Measurements from ENCODE around the gene ZNF462. TPM values are rescaled to one million over a fixed set of nuclear protein-coding genes. Genes with fewer than 3 reads are reported as not detected.
"Not testable (repeated sequence)": the region's sequence is repeated elsewhere in the genome, so short reads cannot be mapped to it uniquely, and the experiment has no call there.

Gene ZNF462
- total RNA-seq, 3 donors from 2014 or later (not counting 1 experiment from before 2014, with no cell fraction given) = 0.33 to 0.93 (median 0.35) TPM

DNA sequence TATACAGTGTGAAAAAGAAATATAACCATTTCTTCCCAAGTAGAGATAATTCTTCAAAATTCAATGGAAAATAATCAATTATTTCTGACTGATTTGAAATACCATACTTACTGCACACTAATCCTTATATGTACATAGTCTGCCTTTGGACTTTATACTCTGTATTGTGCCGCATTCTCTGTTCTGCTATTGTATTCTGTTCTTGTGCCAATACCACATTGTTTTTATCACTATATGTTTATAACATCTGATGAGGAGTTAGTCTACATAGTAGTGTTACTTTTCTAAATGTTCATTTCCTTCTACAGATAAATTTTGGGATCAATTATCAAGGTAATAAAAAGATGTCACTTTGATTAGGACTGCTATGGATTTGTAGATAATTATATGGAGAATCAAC is 16.7 kb upstream of the ZNF462 start:
- H3K36me3 ChIP-seq (ENCODE audit: control insufficient read depth, insufficient read depth, low read length) = no peaks in the 10 kb centered on the region
- TF ChIP-seq, protein P1, sequence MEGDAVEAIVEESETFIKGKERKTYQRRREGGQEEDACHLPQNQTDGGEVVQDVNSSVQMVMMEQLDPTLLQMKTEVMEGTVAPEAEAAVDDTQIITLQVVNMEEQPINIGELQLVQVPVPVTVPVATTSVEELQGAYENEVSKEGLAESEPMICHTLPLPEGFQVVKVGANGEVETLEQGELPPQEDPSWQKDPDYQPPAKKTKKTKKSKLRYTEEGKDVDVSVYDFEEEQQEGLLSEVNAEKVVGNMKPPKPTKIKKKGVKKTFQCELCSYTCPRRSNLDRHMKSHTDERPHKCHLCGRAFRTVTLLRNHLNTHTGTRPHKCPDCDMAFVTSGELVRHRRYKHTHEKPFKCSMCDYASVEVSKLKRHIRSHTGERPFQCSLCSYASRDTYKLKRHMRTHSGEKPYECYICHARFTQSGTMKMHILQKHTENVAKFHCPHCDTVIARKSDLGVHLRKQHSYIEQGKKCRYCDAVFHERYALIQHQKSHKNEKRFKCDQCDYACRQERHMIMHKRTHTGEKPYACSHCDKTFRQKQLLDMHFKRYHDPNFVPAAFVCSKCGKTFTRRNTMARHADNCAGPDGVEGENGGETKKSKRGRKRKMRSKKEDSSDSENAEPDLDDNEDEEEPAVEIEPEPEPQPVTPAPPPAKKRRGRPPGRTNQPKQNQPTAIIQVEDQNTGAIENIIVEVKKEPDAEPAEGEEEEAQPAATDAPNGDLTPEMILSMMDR (IDR thresholded peaks at IDR 0.05) = no peak
- ATAC-seq (no peak), DNase-seq (no peak)
- no peaks in the 10 kb centered on the region for H3K4me1 ChIP-seq (ENCODE audit: control insufficient read depth, insufficient read depth, low read length)
- Mint-ChIP-seq H3K9me3 (no peaks in the 10 kb centered on the region), H3K27me3 (ENCODE audit: low read depth in 2 of 2) (peaks cover 8 to 16% of the 10 kb centered on the region in 2 donors), H3K36me3 (no peaks in the 10 kb centered on the region), H3K27ac (no peak overlapping the region), H3K4me3 (no peak overlapping the region), H3K4me1 (no peaks in the 10 kb centered on the region)
- no peak overlapping the region for H3K4me3 ChIP-seq (ENCODE audit: low read length)
- intact Hi-C loops (cut with micrococcal nuclease) = no loop called here
- no peaks in the 10 kb centered on the region for H3K9me3 ChIP-seq (ENCODE audit: control insufficient read depth, insufficient read depth, low read length)
- no peak overlapping the region for H3K27ac ChIP-seq (ENCODE audit: low read length)
- no peaks in the 10 kb centered on the region for H3K27me3 ChIP-seq (ENCODE audit: control insufficient read depth, insufficient read depth, low read length)
- no CpG with 5 or more reads among the region's 1 CpG for WGBS (ENCODE audit: insufficient coverage)

DNA sequence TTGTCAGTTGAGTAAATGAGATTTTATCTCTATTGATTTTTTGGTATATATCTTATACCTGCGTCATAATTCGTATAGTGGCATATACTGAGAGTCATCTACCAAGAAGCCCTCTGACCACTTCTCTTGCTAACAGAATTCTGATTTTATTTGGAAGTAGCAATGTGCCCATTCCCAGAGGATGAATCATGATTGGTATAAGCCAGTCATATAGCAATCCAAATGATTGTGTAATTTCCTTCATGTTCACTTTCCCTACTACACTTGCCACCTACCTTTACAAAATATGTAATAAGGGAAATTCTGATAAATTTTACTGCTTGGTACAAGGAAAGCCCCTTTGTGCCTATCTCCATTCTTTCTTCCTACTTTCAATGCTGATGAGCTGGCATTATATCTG is 16.1 kb upstream of the ZNF462 start:
- Histone ChIP-seq H3K4me3 (ENCODE audit: low read length) (no peak overlapping the region), H3K27me3 (ENCODE audit: control insufficient read depth, insufficient read depth, low read length) (no peaks in the 10 kb centered on the region), H3K4me1 (ENCODE audit: control insufficient read depth, insufficient read depth, low read length) (no peaks in the 10 kb centered on the region), H3K36me3 (ENCODE audit: control insufficient read depth, insufficient read depth, low read length) (no peaks in the 10 kb centered on the region), H3K27ac (ENCODE audit: low read length) (no peak overlapping the region), H3K9me3 (ENCODE audit: control insufficient read depth, insufficient read depth, low read length) (no peaks in the 10 kb centered on the region)
- no peak overlapping the region for H3K27ac Mint-ChIP-seq
- DNase-seq (no peak), ATAC-seq (no peak)
- TF ChIP-seq, protein P1 (IDR thresholded peaks at IDR 0.05) = no peak
- no peaks in the 10 kb centered on the region for H3K4me1 Mint-ChIP-seq
- H3K36me3 Mint-ChIP-seq = no peaks in the 10 kb centered on the region
- intact Hi-C loops (cut with micrococcal nuclease) = no loop called here
- no CpG with 5 or more reads among the region's 2 CpGs for WGBS (ENCODE audit: insufficient coverage)
- H3K27me3 Mint-ChIP-seq (ENCODE audit: low read depth in 2 of 2) = peaks cover 11 to 16% of the 10 kb centered on the region in 2 donors
- no peak overlapping the region for H3K4me3 Mint-ChIP-seq
- H3K9me3 Mint-ChIP-seq = no peaks in the 10 kb centered on the region

DNA sequence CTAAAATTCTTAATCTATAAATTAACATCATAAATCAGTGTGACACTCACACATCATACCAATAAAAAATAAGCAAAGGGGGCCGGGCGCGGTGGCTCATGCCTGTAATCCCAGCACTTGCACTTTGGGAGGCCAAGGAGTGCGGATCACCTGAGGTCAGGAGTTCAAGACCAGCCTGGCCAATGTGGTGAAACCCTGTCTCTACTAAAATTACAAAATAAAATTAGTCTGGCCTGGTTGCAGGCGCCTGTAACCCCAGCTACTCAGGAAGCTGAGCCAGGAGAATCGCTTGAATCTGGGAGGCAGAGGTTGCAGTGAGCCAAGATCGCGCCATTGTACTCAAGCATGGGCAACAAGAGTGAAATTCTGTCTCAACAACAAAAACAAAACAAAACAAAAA is 11.3 kb upstream of the ZNF462 start:
- H3K4me1 Mint-ChIP-seq; H3K36me3 ChIP-seq (ENCODE audit: control insufficient read depth, insufficient read depth, low read length); H3K27ac Mint-ChIP-seq; H3K4me3 ChIP-seq (ENCODE audit: low read length); ATAC-seq; H3K9me3 ChIP-seq (ENCODE audit: control insufficient read depth, insufficient read depth, low read length); DNase-seq; H3K27me3 ChIP-seq (ENCODE audit: control insufficient read depth, insufficient read depth, low read length); H3K9me3 Mint-ChIP-seq; H3K27ac ChIP-seq (ENCODE audit: low read length); H3K36me3 Mint-ChIP-seq; H3K4me3 Mint-ChIP-seq; intact Hi-C loops (cut with micrococcal nuclease); H3K4me1 ChIP-seq (ENCODE audit: control insufficient read depth, insufficient read depth, low read length): not testable (repeated sequence)
- H3K27me3 Mint-ChIP-seq (ENCODE audit: low read depth in 2 of 2) = peaks cover 22 to 30% of the 10 kb centered on the region in 2 donors
- WGBS (ENCODE audit: insufficient coverage) = 97% methylated on average over 8 of the region's 8 CpGs

DNA sequence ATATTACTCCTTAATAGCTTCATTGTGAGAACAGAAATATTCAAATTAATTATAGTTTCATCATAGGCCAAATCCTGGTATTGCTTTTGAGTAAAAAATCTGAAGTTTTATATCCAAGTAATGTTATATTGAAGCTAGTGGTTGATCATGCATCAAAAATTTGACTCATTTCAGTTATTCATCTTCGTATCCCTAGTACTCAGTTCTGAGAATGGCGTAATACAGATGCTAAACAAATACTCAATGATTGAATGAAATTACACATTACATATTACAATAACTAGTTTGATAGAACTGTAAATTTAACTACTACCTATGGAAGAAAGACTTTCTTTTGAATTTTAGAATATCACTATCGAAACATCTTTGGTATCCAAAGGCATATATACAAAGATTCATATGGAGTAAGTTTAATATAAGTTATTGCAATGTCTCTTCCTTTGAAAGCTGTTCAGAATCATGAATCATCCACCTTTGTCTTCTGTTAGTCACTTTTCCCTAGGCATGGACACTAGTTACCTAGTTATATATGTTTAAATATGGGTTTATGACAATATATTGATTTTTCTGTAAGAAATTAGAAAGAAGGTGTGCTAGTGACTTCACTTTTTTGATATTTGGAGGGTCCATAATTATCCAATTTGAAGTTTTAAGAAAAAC is 5.0 kb upstream of the ZNF462 start:
- intact Hi-C loops (cut with micrococcal nuclease) = no loop called here
- Mint-ChIP-seq H3K27ac (no peak overlapping the region), H3K27me3 (ENCODE audit: low read depth in 2 of 2) (peaks cover 54 to 63% of the 10 kb centered on the region in 2 donors)

More for the DNA sequence above, 5.0 kb upstream of the ZNF462 start:
- peaks cover 31% of the 10 kb centered on the region for H3K4me1 ChIP-seq (ENCODE audit: control insufficient read depth, insufficient read depth, low read length)
- no CpG with 5 or more reads among the region's 3 CpGs for WGBS (ENCODE audit: insufficient coverage)
- TF ChIP-seq, protein P1 (IDR thresholded peaks at IDR 0.05) = no peak
- no peak overlapping the region for H3K4me3 ChIP-seq (ENCODE audit: low read length)
- peaks cover 36 to 39% of the 10 kb centered on the region in 2 donors for H3K4me1 Mint-ChIP-seq
- H3K36me3 ChIP-seq (ENCODE audit: control insufficient read depth, insufficient read depth, low read length) = no peaks in the 10 kb centered on the region
- no peaks in the 10 kb centered on the region for H3K9me3 Mint-ChIP-seq
- H3K27me3 ChIP-seq (ENCODE audit: control insufficient read depth, insufficient read depth, low read length) = peaks cover 41% of the 10 kb centered on the region
- H3K36me3 Mint-ChIP-seq = no peaks in the 10 kb centered on the region
- no peaks in the 10 kb centered on the region for H3K9me3 ChIP-seq (ENCODE audit: control insufficient read depth, insufficient read depth, low read length)
- no peak overlapping the region for H3K4me3 Mint-ChIP-seq
- no peak for ATAC-seq
- no peak for DNase-seq
- H3K27ac ChIP-seq (ENCODE audit: low read length) = no peak overlapping the region
